GM12865 (cell line): ENCODE measurements around the gene TTC28.

Experiments
- DNase-seq: peaks from one replicate; pipeline ENCODE4 v3.0.0; 2010; ENCODE audit warnings: low read depth
- H3K4me3 ChIP-seq: 2 replicates; pipeline ENCODE4 v1.5.1; 2011; ENCODE audit warnings: mild to moderate bottlenecking, low read depth, low read length, control low read depth
- TF ChIP-seq, protein P1 (sequence below): IDR thresholded peaks from 2 replicates; pipeline ENCODE4 v1.5.1; 2011; ENCODE audit warnings: low read length, control low read depth, low read depth, inconsistent platforms; ENCODE audit not compliant: insufficient read depth; ENCODE audit errors: missing control alignments

The TTC28 gene

GRCh38 chr22:28314959-28315358 lies 364.7 kb downstream of the TTC28 start:
- H3K4me3 ChIP-seq, result no peak overlapping the region
- TF ChIP-seq, protein P1, sequence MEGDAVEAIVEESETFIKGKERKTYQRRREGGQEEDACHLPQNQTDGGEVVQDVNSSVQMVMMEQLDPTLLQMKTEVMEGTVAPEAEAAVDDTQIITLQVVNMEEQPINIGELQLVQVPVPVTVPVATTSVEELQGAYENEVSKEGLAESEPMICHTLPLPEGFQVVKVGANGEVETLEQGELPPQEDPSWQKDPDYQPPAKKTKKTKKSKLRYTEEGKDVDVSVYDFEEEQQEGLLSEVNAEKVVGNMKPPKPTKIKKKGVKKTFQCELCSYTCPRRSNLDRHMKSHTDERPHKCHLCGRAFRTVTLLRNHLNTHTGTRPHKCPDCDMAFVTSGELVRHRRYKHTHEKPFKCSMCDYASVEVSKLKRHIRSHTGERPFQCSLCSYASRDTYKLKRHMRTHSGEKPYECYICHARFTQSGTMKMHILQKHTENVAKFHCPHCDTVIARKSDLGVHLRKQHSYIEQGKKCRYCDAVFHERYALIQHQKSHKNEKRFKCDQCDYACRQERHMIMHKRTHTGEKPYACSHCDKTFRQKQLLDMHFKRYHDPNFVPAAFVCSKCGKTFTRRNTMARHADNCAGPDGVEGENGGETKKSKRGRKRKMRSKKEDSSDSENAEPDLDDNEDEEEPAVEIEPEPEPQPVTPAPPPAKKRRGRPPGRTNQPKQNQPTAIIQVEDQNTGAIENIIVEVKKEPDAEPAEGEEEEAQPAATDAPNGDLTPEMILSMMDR, result no peak
- no peak for DNase-seq

DNA sequence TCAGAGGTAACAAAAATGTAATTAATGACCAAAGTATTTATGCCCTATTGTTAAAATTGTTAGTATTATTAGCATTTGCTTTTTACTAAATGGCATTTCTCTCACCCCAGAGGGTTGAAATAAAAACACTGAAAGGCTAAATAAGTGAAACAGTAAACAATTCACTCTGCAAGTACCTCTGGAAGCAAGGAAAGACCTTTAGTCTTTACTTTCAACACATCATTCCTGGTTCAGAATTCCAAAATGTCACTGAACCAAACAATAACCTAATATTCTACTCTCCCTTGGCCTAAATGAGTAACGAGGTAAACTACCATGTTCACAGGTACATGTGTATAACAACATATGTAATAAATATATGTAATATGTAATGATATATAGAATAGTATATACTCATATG lies 369.3 kb downstream of the TTC28 start:
- H3K4me3 ChIP-seq, result no peak overlapping the region
- TF ChIP-seq, protein P1, result no peak
- DNase-seq, result no peak

DNA sequence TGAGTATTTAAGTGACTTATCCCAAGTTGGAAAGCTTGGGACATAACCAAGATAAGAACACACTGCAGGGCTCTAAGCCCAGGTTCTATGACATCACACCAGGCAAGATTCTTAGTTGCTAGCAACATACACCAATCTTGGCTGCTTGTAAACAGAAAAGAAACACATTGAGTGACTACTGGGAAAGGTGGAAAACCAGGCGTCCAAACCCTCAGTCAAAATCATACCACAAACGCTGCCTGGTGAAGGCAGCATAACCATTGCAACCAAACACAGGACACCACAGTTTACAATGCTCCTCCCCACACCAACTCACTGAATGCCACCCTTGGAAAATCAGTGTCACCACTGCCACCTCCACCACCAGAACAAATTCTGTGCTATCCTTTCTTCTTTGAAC lies 379.9 kb downstream of the TTC28 start:
- DNase-seq, result no peak
- H3K4me3 ChIP-seq, result no peak overlapping the region
- TF ChIP-seq, protein P1, result no peak

DNA sequence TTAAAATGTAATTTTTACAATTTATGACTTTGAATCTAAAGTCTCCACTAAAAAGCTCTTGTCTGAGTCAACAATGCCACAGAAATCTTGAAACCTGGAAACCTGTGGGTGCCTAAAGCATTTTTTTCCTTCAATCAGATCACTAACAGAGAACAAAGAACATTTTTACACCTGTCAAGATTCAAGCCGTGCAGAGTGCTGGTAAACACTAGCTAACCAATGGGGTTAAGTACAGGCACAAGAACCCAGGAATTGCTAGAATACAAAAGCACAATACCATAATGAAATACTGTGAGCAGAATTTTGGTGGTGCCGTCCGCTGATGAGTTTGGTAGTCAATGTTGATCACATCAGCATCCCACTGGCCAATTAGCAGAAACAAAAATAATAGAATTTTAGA lies 380.3 kb downstream of the TTC28 start:
- H3K4me3 ChIP-seq, result no peak overlapping the region
- DNase-seq, result no peak
- TF ChIP-seq, protein P1, result no peak

GRCh38 chr22:28297504-28297903 lies 382.1 kb downstream of the TTC28 start:
- DNase-seq, result peak; percentile 80
- TF ChIP-seq, protein P1, result no peak
- H3K4me3 ChIP-seq, result no peak overlapping the region

DNA sequence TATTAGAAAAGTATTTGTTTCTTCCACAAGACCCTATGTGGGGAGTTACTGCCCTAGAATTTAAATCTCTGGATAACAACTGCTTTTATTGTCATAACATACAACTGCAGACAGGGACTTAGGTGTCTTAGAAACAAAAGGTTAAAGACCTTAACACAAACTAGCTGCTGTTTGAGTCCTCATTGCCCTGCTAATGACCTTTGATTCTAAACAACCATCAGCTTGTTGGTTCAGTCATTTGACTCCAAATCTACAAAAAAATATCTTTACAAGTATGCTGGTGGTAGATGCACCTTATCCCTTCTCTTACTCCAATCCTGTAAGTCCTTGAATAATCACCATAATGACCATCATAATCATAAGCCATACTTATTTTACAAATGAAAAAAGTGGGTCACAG lies 383.2 kb downstream of the TTC28 start:
- H3K4me3 ChIP-seq, result no peak overlapping the region
- no peak for DNase-seq
- TF ChIP-seq, protein P1, result no peak

DNA sequence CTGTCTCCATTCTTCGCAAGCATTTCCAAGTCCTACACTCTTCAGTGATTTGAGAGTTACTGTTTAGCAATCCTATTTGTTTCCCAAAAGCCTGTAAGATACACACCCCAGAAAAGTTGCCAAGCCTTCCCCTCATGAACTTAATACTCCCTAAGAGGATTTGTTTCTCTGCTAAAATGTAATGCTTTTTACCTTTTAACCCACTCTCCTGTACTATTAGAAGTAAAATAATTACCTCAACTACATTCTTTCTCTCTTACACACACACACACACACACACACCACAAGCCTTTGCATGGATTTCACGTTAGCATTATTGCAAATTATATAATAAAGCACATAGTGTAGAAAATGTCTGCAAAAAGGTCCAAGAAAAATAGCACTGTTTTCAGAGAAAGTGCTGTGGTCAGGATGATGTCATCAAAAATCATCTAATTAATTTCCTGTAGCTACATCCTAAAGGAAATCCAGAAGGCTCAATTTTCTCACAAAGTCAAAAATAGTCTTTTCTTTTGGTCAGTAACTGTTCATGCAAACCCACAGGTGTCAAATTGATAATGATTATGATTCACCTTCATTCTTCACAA lies 396.5 kb downstream of the TTC28 start:
- no peak overlapping the region for H3K4me3 ChIP-seq
- TF ChIP-seq, protein P1, result no peak

More for the DNA sequence above, 396.5 kb downstream of the TTC28 start:
- no peak for DNase-seq
